RWPE1 (cell line): ENCODE data around the gene IGSF9B.

Source experiments
- CTCF ChIA-PET: fragments of 350-600 bp; sonication (Branson Sonifier 250); formaldehyde crosslinking; extraction: SDS; loops from one replicate; lab custom pipeline; 2021; lab: Yijun Ruan, JAX
- POLR2A ChIA-PET: fragments of 400-600 bp; formaldehyde crosslinking; extraction: SDS; loops from one replicate; lab custom pipeline; 2020; ENCODE audit warnings: antibody characterized with exemption; ENCODE audit not compliant: low non-redundant PET; lab: Yijun Ruan, JAX
- DNase-seq: peaks from one replicate; pipeline ENCODE4 v3.0.0; 2012; ENCODE audit warnings: low spot score
- H3K27ac ChIP-seq: fragments of 450-650 bp; 2 replicates; pipeline ENCODE4 v1.5.1; 2017
- TF ChIP-seq, protein P1 (sequence below): fragments of 450-650 bp; conservative IDR thresholded peaks from 2 replicates; pipeline ENCODE4 v1.5.1; 2017; ENCODE audit warnings: low read depth, mild to moderate bottlenecking

Gene IGSF9B

GRCh38 chr11:134001088-134001487 lies 44.3 kb upstream of the IGSF9B start:
- DNase-seq = no peak
- TF ChIP-seq, protein P1, sequence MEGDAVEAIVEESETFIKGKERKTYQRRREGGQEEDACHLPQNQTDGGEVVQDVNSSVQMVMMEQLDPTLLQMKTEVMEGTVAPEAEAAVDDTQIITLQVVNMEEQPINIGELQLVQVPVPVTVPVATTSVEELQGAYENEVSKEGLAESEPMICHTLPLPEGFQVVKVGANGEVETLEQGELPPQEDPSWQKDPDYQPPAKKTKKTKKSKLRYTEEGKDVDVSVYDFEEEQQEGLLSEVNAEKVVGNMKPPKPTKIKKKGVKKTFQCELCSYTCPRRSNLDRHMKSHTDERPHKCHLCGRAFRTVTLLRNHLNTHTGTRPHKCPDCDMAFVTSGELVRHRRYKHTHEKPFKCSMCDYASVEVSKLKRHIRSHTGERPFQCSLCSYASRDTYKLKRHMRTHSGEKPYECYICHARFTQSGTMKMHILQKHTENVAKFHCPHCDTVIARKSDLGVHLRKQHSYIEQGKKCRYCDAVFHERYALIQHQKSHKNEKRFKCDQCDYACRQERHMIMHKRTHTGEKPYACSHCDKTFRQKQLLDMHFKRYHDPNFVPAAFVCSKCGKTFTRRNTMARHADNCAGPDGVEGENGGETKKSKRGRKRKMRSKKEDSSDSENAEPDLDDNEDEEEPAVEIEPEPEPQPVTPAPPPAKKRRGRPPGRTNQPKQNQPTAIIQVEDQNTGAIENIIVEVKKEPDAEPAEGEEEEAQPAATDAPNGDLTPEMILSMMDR = no peak
- ChIA-PET CTCF (no interaction called here), POLR2A (no interaction called here)
- H3K27ac ChIP-seq = no peak overlapping the region

DNA sequence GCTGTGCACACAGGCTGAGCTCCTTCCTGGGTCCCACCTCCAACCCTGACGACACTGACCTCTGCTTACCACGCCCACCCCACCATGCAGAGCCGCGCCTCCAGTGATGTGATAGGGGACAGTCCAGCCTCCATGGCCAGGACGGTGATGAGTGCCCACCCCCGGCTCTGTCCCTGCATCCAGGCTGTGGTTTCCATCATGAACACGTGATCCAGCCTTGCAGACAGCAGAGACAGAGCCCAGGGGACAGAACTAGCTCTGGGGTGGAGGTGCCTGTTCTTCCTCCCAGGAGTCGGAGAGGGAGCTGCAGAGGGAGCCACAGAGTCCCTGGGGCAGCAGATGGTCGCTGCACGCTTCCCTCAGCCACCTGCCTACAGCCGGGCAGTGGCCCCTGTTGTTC lies 42.6 kb upstream of the IGSF9B start:
- no peak for DNase-seq
- TF ChIP-seq, protein P1 = no peak
- ChIA-PET CTCF (interaction anchor here (0.5 kb wide), 1 partner anchor 969 kb away, joined by 3 read pairs; no protein-coding TSS in a partner anchor), POLR2A (no interaction called here)
- no peak overlapping the region for H3K27ac ChIP-seq

DNA sequence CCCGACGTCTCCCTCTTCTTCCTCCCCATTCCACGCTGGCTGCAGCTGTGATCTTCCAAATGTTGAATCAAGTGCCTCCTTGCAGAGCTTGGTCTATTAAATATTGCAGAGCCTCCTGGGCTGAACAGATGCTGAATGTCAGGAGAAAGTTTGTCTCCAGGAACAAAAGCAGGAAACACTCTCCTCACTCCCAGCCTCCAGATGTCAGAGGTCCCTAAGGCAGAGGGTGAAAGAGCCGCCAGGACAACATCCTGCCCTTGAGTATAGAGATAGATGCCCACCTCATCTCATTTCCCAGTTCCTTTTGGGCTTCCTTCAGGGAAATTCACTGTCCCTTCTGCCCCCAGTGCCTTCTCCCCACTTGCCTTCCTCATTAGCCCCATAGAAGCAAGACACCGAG lies 40.8 kb upstream of the IGSF9B start:
- DNase-seq = no peak
- no peak overlapping the region for H3K27ac ChIP-seq
- POLR2A ChIA-PET = no interaction called here
- TF ChIP-seq, protein P1 = no peak
- CTCF ChIA-PET = no interaction called here

GRCh38 chr11:133996671-133997070 lies 39.9 kb upstream of the IGSF9B start:
- DNase-seq = no peak
- TF ChIP-seq, protein P1 = no peak
- CTCF ChIA-PET = no interaction called here
- POLR2A ChIA-PET = no interaction called here
- no peak overlapping the region for H3K27ac ChIP-seq

GRCh38 chr11:133995066-133995465 lies 38.3 kb upstream of the IGSF9B start:
- no peak overlapping the region for H3K27ac ChIP-seq
- TF ChIP-seq, protein P1 = no peak
- no peak for DNase-seq
- POLR2A ChIA-PET = no interaction called here
- CTCF ChIA-PET = interaction anchor here (0.9 kb wide), 1 partner anchor 9 kb away, joined by 3 read pairs; no protein-coding TSS in a partner anchor

- ChIA-PET CTCF (interaction anchor here (0.9 kb wide), 1 partner anchor 8 kb away, joined by 3 read pairs; no protein-coding TSS in a partner anchor), POLR2A (no interaction called here)
- TF ChIP-seq, protein P1 = no peak
- DNase-seq = no peak
- H3K27ac ChIP-seq = no peak overlapping the region
These were observed 37.2 kb upstream of the IGSF9B start for GRCh38 chr11:133993921-133994320.

- TF ChIP-seq, protein P1 = no peak
- DNase-seq = no peak
- POLR2A ChIA-PET = no interaction called here
- CTCF ChIA-PET = no interaction called here
- H3K27ac ChIP-seq = no peak overlapping the region
These were observed 36.3 kb upstream of the IGSF9B start for GRCh38 chr11:133993107-133993506.
